ENCODE data around the gene WDR90.

WDR90 gene

DNA sequence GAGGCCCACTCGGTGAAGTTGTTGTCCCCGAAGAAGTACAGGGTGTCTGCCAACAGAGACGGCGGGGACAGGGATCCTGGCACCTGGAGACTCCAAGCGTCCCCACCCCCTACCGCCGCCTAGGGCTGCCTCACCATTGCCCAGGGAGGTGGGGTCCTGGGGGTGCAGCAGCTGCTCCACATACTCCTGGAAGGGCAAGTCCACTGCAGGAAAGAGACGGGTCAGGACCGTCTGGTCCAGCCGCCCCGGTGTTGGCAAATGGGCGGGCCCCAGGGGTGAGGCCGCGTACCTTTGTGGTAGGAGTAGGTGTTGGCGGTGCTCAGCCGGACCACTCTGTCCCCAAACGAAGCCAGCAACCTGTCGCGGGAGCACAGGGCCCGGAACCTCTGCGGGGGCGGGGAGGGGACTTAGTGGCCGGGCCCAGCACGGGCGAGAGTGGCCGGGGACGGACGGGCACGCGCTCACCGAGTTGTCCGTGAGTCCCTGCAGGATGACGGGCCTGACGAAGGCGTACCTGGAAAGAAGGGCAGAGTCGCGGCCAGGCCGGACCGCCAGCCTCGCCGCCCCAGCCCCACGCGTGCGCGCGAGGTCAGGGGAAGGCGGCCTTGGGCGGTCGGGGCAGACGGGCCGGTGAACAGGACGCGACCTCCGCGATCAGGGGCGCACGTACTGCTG lies 34.4 kb downstream of the WDR90 start (continued):
- TF ChIP-seq, protein P1, sequence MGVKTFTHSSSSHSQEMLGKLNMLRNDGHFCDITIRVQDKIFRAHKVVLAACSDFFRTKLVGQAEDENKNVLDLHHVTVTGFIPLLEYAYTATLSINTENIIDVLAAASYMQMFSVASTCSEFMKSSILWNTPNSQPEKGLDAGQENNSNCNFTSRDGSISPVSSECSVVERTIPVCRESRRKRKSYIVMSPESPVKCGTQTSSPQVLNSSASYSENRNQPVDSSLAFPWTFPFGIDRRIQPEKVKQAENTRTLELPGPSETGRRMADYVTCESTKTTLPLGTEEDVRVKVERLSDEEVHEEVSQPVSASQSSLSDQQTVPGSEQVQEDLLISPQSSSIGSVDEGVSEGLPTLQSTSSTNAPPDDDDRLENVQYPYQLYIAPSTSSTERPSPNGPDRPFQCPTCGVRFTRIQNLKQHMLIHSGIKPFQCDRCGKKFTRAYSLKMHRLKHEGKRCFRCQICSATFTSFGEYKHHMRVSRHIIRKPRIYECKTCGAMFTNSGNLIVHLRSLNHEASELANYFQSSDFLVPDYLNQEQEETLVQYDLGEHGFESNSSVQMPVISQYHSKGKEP (tag by site-specific recombination; IDR thresholded peaks at IDR 0.05), result no peak
- TF ChIP-seq SCRT1 (tag by site-specific recombination; IDR thresholded peaks at IDR 0.05; ENCODE audit: borderline replicate concordance) (peak; percentile 65), ZNF555 (tag by site-specific recombination; conservative IDR thresholded peaks at IDR 0.05) (no peak), ZNF10 (tag by site-specific recombination; IDR thresholded peaks at IDR 0.05) (peak; percentile 82), ZNF223 (tag by site-specific recombination; IDR thresholded peaks at IDR 0.05) (no peak), ZNF121 (tag by site-specific recombination; IDR thresholded peaks at IDR 0.05) (peak; percentile 71; the same call in 1 of the 2 replicates), ZNF350 (tag by site-specific recombination; IDR thresholded peaks at IDR 0.05) (no peak), ZNF792 (tag by site-specific recombination; IDR thresholded peaks at IDR 0.05) (no peak; the same call in 1 of the 2 replicates), ZNF701 (tag by site-specific recombination; IDR thresholded peaks at IDR 0.05) (no peak), ZNF175 (tag by site-specific recombination; IDR thresholded peaks at IDR 0.05) (no peak), ZNF148 (tag by site-specific recombination; IDR thresholded peaks at IDR 0.05; ENCODE audit: borderline replicate concordance) (no peak), ZNF558 (tag by site-specific recombination; IDR thresholded peaks at IDR 0.05) (no peak), OVOL3 (tag by site-specific recombination; IDR thresholded peaks at IDR 0.05) (peak; percentile 38; the same call in 1 of the 2 replicates), ZNF501 (tag by site-specific recombination; IDR thresholded peaks at IDR 0.05) (0 out of 2 replicates have a peak, but pooled peaks have one; percentile 64), ZFP3 (tag by site-specific recombination; IDR thresholded peaks at IDR 0.05; ENCODE audit: low read depth) (no peak), SP3 (tag by site-specific recombination; IDR thresholded peaks at IDR 0.05) (peak; percentile 61), ZSCAN30 (tag by site-specific recombination; IDR thresholded peaks at IDR 0.05) (peak; percentile 24; the same call in 1 of the 2 replicates), ZBTB48 (tag by site-specific recombination; IDR thresholded peaks at IDR 0.05) (peak; percentile 33; the same call in 1 of the 2 replicates), ZNF529 (tag by site-specific recombination; IDR thresholded peaks at IDR 0.05; ENCODE audit: insufficient replicate concordance) (no peak), ZNF362 (tag by site-specific recombination; IDR thresholded peaks at IDR 0.05) (no peak), ZNF561 (tag by site-specific recombination; IDR thresholded peaks at IDR 0.05; ENCODE audit: borderline replicate concordance) (no peak; the same call in 1 of the 2 replicates), ZNF114 (tag by site-specific recombination; IDR thresholded peaks at IDR 0.05) (no peak), ZNF544 (tag by site-specific recombination; IDR thresholded peaks at IDR 0.05) (no peak), KLF10 (tag by site-specific recombination; IDR thresholded peaks at IDR 0.05) (no peak; the same call in 1 of the 2 replicates), ZNF140 (tag by site-specific recombination; IDR thresholded peaks at IDR 0.05) (no peak), BCL11A (tag by site-specific recombination; IDR thresholded peaks at IDR 0.05; ENCODE audit: low read depth) (peak; percentile 97), ZNF530 (tag by site-specific recombination; IDR thresholded peaks at IDR 0.05; ENCODE audit: low read depth) (no peak), TRIM28 (IDR thresholded peaks at IDR 0.05; ENCODE audit: borderline replicate concordance, low read length) (no peak), ZNF48 (tag by site-specific recombination; IDR thresholded peaks at IDR 0.05) (no peak), ZNF274 (IDR thresholded peaks at IDR 0.05; ENCODE audit: low read length) (no peak), ZNF274 (tag by site-specific recombination; IDR thresholded peaks at IDR 0.05; ENCODE audit: borderline replicate concordance) (no peak)
- TF ChIP-seq, protein P2, sequence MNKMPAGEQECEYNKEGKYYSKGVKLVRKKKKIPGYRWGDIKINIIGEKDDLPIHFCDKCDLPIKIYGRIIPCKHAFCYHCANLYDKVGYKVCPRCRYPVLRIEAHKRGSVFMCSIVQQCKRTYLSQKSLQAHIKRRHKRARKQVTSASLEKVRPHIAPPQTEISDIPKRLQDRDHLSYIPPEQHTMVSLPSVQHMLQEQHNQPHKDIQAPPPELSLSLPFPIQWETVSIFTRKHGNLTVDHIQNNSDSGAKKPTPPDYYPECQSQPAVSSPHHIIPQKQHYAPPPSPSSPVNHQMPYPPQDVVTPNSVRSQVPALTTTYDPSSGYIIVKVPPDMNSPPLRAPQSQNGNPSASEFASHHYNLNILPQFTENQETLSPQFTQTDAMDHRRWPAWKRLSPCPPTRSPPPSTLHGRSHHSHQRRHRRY (tag by site-specific recombination; IDR thresholded peaks at IDR 0.05), result 0 out of 2 replicates have a peak, but pooled peaks have one; percentile 55
- TF ChIP-seq, protein P3, sequence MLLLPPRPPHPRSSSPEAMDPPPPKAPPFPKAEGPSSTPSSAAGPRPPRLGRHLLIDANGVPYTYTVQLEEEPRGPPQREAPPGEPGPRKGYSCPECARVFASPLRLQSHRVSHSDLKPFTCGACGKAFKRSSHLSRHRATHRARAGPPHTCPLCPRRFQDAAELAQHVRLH (tag by site-specific recombination; IDR thresholded peaks at IDR 0.05), result no peak
- TF ChIP-seq, protein P4, sequence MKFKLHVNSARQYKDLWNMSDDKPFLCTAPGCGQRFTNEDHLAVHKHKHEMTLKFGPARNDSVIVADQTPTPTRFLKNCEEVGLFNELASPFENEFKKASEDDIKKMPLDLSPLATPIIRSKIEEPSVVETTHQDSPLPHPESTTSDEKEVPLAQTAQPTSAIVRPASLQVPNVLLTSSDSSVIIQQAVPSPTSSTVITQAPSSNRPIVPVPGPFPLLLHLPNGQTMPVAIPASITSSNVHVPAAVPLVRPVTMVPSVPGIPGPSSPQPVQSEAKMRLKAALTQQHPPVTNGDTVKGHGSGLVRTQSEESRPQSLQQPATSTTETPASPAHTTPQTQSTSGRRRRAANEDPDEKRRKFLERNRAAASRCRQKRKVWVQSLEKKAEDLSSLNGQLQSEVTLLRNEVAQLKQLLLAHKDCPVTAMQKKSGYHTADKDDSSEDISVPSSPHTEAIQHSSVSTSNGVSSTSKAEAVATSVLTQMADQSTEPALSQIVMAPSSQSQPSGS (tag by site-specific recombination; IDR thresholded peaks at IDR 0.05; ENCODE audit: low read depth), result no peak

All from HEK293 (cell line).